Measurements from ENCODE around the gene EML4.

DNA sequence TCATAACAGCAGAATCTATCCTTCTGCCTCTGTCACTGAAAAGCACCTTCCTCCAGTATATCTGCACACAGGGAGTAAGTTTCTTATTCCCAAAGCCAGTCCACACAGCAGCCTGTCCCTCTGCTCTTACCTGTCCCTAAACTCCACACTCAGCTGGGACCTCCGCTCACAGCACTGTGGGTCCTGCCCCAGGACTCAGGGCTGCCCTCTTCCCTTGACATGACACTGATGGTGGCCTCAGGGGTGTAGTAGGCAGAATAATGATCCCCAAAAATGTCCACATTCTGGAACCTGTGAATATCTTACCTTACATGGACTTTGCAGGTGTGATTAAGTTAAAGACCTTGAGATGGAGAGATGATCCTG is 39.7 kb upstream of the EML4 start:
- TF ChIP-seq EZH2 (IDR thresholded peaks at IDR 0.05; ENCODE audit: low read depth): no peak
- TF ChIP-seq, protein P1, sequence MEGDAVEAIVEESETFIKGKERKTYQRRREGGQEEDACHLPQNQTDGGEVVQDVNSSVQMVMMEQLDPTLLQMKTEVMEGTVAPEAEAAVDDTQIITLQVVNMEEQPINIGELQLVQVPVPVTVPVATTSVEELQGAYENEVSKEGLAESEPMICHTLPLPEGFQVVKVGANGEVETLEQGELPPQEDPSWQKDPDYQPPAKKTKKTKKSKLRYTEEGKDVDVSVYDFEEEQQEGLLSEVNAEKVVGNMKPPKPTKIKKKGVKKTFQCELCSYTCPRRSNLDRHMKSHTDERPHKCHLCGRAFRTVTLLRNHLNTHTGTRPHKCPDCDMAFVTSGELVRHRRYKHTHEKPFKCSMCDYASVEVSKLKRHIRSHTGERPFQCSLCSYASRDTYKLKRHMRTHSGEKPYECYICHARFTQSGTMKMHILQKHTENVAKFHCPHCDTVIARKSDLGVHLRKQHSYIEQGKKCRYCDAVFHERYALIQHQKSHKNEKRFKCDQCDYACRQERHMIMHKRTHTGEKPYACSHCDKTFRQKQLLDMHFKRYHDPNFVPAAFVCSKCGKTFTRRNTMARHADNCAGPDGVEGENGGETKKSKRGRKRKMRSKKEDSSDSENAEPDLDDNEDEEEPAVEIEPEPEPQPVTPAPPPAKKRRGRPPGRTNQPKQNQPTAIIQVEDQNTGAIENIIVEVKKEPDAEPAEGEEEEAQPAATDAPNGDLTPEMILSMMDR (conservative IDR thresholded peaks at IDR 0.05): no peak
